Hematopoietic multipotent progenitor cell treated with erythropoietin and hydrocortisone succinate and interleukin-3 and kit ligand, for 17 days (in vitro differentiated cells): Measurements from ENCODE around the gene ARHGAP15.

Experiments
- DNase-seq: peaks from one replicate; pipeline ENCODE4 v3.0.0-alpha.2; 2015; ENCODE audit warnings: low spot score

The ARHGAP15 gene

GRCh38 chr2:143629340-143629739, 500.1 kb downstream of the ARHGAP15 start:
- DNase-seq, result no peak

DNA sequence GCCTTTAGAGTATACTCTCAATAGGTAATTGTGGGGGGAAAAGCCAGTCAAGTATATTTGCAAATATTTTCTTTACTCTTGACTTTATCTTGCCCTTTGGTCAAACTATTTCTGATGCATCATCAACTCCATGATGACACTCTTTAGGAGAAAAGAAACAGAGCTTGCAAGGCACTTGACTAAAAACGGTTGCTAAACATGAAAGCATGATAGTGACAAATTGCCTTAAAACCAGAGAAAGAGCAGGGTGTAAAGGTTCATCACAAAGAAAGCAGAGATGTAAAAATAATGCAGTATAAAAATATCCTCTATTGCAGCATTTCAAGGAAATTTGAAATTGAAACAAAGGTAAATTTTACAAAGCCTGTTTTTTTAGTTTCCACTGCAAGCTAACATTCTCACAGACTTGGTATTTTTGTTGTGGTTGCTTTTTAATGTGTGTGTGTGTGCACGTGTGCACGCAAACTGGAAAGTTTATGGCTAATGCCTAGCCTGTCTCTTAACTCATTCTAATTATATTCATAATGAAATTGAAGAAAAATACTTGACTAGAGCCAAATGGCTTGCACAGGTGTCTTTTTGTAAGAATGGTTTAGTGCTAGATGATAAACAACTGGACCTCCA, 503.6 kb downstream of the ARHGAP15 start:
- no peak for DNase-seq

DNA sequence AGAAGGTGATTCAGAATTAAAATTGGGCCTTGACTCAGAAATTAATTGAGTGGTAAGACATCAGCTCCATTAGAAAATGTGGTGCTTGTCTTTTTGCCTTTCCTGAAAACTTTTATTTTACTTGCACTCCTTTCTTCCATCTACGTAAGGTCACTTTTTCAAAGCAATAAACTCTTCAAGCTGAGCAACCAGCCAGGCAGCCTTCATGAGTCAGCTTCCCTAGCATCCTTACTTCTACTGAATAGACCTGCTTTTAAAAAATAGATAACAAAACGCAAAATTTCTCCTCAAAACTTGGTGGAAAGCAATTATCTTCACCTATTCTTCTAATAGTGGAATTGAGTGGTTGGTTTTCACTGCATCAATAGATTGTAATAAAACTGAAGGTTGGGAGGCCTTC, 504.2 kb downstream of the ARHGAP15 start:
- DNase-seq, result no peak

DNA sequence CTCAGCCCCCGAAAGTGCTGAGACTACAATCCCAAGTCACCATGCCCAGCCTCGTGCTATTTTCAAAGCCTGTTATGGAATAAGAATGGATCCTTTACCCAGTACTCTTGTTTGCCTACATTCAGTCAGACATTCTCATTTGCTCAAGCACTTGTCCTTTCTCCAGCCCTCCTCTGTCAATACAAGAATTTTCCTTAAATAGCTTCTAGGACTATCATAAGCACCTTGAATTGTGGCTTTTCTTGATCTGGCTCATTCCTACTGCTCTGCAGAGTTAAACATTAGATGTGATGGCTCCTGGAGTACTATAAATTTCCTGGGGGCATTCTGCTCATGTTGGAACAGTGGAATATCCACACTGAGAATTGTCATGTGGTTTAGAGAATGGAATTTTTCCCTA, 506.1 kb downstream of the ARHGAP15 start:
- DNase-seq, result no peak

GRCh38 chr2:143635936-143636335, 506.7 kb downstream of the ARHGAP15 start:
- no peak for DNase-seq

- DNase-seq, result no peak
These were observed 511.6 kb downstream of the ARHGAP15 start for GRCh38 chr2:143640826-143641225.

DNA sequence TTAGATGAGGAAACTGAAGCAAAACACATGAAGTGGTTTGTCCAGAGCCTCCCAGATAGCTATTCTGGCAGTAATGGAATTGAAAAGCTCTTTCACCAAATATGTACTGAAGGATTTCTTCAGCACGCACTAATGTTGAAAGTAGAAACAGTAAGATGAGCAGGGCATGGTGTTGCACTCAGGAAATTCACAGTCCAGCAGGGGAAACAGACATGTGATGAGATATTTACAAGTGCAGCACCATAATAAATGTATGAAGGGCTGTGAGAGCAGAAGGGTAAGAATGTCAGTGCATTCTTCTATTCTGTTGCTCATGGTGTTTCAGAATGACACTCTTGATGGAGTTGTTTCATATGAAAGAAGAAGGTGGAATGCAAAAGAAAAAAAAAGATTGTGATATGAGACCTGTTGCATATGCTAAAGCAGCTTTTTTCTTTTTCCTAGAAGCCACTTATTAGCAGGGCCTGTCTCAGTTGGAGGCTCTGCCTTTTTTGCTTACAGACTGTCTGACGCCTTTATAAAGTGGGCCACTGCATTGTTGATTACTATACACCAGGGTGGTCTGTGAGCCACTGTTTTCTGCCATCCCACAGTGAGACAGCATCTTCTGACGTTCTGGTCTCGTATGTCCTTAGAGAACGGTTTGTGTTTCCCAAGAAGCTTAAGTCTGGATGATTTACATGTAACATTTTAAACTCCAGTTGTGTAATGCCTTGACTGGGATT, 516.9 kb downstream of the ARHGAP15 start:
- no peak for DNase-seq

- no peak for DNase-seq
These were observed 520.1 kb downstream of the ARHGAP15 start for GRCh38 chr2:143649226-143649740.

GRCh38 chr2:143652692-143653091, 523.5 kb downstream of the ARHGAP15 start:
- DNase-seq, result no peak

DNA sequence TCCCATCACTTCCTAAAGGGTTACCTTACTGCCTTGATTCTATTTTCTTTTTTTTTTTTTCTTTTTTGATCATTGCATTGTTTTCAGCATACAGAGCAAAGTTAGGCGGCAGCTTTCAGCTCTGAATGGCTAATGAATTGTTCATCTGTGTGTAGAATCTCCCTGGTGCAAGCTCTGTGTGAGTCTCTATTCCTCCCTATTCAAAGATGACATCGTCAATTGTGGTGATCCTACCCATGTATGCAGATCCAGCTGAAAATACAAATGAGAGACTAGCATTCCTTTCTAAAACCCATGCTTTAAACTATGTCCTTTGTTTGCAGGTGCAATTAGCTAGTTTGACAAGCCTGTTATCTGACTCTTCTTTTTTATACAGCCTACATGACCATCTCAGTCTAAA, 539.0 kb downstream of the ARHGAP15 start:
- DNase-seq, result no peak

GRCh38 chr2:143674051-143674450, 544.8 kb downstream of the ARHGAP15 start:
- no peak for DNase-seq

DNA sequence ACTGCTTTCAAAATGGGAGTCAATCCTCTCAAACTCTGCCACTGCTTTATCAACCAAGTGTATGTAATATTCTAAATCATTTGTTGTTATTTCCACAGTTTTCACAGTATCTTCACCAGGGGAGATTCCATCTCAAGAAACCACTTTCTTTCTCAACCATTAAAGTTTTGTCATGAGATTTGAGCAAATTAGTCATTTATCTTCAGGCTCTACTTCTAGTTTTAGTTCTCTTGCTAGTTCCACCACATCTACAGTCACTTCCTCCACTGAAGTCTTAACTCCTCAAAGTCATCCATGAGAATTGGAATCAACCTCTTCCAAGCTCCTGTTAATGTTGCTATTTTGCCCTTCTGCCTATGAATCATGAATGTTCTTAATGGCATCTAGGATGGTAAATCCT, 545.8 kb downstream of the ARHGAP15 start:
- no peak for DNase-seq

DNA sequence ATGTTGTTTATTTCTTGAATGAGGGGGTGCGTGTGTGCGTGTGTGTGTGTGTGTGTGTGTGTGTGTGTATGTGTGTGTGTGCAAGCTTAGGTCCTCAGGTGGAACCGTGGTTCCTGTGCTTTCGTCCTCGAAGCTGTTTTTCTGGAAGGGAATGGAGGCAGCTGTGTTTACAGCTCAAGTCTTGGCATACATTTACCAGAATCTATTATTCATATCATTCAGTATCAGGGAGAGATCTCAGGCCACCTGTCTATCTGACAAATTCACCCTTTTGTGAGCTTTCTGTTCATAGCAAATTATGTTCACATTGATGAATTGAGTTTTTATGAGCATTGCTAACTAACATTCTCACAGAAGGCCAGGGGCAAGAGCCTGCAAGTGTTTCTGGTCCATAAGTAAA, 550.4 kb downstream of the ARHGAP15 start:
- no peak for DNase-seq

DNA sequence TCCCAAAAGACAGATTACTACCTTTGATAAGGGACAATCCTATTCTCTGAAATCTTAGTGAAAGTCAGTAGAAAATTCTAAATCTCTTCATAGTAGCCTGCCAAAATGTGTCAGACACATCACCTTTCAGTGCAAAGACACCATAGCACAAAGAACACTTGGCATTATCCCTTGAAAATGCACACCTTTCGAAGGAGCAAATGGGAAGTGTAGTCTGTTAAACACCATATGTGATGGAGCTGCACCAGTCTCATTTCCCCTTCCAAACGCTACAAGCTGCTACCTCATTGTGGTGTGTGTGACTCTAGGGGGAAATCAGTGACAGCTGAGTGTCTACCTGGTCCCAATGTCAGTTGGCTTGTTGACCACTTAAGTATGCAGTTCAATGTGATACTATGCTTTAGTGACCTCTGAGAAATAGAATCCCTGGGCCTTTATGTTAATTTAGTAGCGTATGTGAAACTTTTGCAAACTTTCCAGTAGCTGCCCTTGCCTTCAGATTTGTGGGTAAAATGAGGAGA, 551.7 kb downstream of the ARHGAP15 start:
- no peak for DNase-seq

DNA sequence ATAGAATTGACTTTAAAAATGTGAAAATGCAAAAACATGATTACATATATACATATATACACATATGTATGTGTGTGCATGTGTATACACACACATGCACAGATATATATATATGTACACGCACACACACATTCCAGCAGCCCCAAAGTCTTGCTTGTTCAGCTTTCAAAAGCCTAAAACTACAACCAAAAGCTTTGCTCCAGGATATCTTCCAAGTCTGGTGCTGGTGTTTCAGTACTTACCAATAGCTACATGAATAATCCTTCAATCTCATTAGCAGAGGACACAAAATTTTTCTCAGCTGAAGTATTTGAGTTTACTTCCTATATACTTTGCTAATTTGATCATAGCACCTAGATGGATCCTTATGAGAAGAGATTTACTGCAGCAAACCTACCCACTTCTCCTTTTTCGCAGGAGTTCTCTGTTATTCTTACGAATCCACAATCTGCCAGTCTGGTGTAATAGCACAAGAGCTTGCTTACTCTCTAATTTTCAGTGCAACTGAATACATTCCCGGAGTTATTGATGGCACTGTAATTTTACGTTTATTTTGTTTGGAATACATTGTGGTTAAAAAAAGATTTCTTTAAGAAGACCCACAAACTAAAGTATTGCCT, 553.3 kb downstream of the ARHGAP15 start:
- no peak for DNase-seq

DNA sequence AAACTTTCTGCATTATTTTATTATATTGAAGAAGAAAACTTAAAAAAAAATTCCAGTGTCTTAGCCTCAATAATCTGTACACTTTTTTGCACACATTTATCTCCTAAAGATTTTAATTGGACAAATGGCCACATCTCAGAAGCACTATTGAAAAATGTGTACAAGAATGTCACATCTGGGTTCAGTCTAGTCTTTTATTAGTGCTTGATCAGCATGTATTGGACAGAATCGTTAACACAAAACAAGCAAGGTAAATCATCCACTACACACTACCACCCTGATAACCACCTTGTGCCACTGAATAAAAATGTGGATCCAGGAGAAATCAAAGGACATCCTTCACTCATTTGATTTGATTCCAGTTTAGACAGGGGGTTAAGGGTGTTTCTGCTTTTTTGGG, 554.8 kb downstream of the ARHGAP15 start:
- no peak for DNase-seq

DNA sequence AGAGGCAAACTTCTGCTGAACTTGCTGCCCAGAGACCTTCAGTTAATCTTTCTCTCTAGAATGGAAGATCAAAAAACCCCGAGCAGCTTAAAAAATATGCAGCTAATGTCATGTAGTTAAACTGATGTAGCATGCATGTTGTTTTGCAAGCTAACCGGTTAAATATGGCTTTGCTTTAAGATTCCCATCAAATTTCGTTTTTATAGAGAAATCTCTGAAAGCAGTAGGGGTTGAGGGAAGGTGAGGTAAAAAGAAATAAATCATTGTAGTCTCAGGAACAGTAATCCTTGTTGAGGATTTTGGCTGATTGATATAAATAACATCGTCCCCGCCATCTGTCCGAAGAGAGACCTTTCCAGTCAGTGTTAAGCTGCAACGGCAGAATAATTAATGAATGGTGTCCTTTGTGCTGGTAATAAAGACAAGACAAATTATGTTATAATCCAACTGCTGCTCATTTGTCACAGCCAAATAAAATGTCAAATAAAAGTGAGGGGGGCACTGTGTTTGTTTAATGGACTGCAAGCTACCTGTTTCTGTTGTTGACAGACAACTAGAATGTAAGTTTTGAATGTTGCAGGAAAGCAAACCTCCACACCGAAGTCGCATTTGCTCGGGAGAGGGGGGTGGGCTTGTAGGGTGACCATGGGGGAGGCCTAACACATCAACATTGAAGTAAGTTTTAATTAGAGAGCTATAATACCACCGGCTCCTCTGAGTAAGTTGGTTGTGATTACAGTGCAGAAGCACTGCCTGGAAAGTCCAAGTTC, 555.5 kb downstream of the ARHGAP15 start:
- DNase-seq, result no peak

GRCh38 chr2:143685421-143686078, 556.3 kb downstream of the ARHGAP15 start:
- DNase-seq, result no peak

- peak; percentile 12 for DNase-seq
These were observed 557.5 kb downstream of the ARHGAP15 start for GRCh38 chr2:143686585-143687164.

- DNase-seq, result no peak
These were observed 559.0 kb downstream of the ARHGAP15 start for GRCh38 chr2:143688248-143688647.

DNA sequence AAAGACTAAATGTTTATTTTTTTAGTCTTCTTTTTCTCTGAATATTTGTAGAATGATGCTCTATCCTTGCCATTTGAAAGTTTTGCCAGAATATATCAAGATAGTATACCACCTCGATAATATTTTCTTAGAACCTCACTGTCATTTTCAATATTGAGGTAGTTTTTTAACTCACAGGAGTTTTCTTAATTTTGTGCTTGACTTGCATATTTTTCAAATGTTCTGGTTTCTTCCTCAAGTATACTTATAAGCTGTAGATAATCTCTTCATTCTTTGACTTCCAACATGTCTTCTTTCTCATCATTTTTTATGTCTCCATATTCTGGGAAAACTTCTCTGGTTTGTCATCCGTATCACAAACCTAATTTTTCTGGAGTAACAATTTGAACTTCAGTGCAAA, 559.6 kb downstream of the ARHGAP15 start:
- DNase-seq, result no peak
